Measurements from ENCODE around the gene OVCA2.

- TF ChIP-seq CTCF (IDR thresholded peaks at IDR 0.05) (no peak), POLR2A (IDR thresholded peaks at IDR 0.05) (no peak)
These were observed 39.0 kb upstream of the OVCA2 start for GRCh38 chr17:2002767-2003329.
